Measurements from ENCODE around the gene SPI1.

DNA sequence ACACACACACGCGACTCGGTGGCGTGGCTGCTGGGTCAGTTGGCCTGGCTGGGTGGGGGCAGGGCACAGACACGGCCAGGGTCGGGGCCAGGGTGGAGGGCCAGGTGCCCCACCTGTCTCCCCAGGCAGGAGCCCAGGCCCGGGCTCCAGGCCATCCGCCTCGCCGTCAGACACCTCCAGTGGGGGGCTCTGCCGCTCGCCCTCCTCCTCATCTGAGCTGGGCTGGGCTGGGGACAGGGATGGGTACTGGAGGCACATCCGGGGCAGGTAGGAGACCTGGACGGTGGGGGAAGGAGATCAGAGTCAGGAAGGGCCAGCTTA is 19.7 kb downstream of the SPI1 start:
- TF ChIP-seq POLR2AphosphoS5 (IDR thresholded peaks at IDR 0.05; ENCODE audit: low read depth, low read length) (no peak), POLR2A (IDR thresholded peaks at IDR 0.05; ENCODE audit: low read depth, low read length) (no peak)

Measured in GM12891 (cell line).